CD4-positive, alpha-beta T cell treated with Interleukin-17A for 4 hours (primary cell): Measurements from ENCODE around the gene RAPGEF2.
"Not testable (repeated sequence)": the region's sequence is repeated elsewhere in the genome, so short reads cannot be mapped to it uniquely, and the experiment has no call there.

ENCODE experiments used
- DNase-seq: peaks from one replicate; pipeline ENCODE4 v3.0.0-alpha.2; 2020; ENCODE audit warnings: mixed read lengths

The RAPGEF2 gene

DNA sequence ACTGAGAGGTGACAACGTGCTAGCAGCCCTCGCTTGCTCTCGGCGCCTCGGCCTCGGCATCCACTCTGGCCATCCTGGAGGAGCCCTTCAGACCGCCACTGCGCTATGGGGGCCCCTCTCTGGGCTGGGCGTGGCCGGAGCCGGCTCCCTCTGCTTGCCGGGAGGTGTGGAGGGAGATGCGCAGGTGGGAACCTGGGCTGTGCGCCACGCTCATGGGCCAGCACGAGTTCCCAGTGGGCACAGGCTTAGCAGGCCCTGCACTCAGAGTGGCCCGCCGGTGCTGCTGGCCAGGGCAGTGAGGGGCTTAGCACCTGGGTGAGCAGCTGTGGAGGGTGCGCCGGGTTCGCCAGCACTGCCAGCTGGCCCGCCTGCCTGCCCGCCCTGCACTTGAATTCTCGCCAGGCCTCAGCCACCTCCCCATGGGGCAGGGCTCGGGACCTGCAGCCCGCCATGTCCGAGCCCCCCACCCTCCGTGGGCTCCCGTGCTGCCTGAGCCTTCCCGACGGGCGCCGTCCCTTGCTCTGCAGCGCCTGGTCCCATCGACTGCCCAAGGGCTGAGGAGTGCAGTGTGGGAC is 148.0 kb downstream of the RAPGEF2 start:
- DNase-seq = no peak

DNA sequence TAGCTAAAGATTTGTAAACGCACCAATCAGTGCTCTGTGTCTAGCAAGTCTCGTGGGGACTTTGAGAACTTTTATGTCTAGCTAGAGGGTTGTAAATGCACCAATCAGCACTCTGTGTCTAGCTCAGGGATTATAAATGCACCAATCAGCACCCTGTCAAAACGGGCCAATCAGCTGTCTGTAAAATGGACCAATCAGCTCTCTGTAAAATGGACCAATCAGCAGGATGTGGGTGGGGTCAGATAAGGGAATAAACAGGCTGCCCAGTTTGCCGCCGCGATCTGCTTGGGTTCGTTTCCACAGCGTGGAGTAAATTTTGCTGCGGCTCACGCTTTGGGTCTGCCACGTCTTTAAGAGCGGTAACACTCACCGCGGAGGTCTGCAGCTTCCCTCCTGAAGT is 148.7 kb downstream of the RAPGEF2 start:
- not testable (repeated sequence) for DNase-seq

DNA sequence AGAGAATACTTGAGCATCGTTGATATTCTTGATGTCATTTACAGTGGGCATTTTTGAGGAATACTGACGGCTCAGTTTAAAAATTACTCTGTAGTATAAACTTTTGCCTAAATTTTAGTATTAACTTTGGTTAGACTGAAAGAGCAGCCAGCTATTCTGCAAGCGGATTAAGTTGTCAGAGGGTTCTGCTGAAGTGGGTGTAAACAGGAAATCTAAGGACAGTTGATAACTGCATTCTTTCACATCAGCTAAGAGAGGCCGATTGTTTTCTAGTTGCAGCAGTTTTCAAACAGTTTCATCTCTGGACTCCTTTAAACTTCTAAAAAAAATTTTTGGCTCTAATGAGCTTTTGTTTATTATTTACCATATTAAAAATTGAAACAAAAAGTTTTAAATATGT is 149.6 kb downstream of the RAPGEF2 start:
- DNase-seq = no peak

DNA sequence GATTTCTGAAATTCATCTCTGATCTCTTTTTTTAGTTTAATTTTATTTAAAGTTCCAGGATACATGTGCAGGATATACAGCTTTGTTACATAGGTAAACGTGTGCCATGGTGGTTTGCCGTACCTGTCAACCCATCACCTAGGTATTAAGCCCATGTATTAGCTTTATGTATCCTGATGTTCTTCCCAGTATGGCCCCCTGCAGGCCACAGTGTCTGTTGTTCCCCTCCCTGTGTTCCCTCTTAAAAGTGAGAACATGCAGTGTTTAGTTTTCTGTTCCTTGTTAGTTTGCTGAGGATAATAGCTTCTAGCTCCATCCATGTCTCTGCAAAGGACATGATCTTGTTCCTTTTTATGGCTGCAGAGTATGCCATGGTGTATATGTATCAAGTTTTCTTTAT is 153.2 kb downstream of the RAPGEF2 start:
- DNase-seq = no peak

DNA sequence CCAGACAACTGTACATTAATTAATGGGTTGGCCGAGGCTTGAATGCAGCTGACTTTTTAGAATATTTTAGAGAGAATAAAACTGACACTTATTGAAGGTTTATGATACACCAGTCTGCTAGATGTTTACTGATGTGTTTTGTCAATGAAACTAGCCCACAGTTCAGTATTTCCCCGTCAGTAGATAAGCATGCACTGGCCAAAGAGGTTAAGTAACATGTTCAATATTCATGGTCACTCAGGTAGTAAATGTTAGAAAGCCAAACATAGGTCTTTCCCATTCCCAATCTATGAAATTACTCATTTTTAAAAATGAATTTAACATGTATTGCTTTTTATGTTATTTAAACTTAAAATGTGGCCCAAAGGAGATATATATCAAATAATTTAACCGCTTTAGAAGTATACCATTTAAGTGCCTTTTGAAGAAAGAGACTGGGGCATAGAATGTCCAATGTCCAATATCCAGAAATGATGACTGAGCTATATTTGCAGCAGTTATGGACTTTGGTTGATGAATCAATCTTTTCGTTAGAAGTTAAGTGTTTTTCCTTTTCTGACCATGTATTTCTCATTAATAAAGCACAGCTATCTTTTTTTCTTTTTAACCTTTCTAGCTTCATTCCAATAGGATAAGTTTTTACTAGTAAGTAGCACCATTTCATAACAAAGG is 156.1 kb downstream of the RAPGEF2 start:
- DNase-seq = no peak

DNA sequence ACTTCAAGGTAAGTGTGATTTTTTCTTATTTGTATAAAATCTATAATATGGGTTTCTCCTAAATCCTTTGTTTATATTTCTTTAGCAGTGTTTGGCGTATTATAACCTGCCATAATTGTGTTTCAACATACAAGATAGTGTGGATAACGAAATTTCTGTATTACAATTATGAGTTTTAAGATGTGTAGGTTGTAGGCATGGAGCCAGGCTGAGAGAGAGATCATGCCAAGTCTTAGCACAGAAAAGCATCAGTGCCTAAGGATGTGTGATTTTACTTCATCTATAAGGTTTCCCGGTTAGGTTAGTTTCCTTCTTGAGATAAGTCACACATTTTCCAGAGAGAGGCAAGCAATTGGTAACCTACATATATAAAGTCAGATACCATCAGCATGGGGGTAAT is 161.2 kb downstream of the RAPGEF2 start:
- no peak for DNase-seq

DNA sequence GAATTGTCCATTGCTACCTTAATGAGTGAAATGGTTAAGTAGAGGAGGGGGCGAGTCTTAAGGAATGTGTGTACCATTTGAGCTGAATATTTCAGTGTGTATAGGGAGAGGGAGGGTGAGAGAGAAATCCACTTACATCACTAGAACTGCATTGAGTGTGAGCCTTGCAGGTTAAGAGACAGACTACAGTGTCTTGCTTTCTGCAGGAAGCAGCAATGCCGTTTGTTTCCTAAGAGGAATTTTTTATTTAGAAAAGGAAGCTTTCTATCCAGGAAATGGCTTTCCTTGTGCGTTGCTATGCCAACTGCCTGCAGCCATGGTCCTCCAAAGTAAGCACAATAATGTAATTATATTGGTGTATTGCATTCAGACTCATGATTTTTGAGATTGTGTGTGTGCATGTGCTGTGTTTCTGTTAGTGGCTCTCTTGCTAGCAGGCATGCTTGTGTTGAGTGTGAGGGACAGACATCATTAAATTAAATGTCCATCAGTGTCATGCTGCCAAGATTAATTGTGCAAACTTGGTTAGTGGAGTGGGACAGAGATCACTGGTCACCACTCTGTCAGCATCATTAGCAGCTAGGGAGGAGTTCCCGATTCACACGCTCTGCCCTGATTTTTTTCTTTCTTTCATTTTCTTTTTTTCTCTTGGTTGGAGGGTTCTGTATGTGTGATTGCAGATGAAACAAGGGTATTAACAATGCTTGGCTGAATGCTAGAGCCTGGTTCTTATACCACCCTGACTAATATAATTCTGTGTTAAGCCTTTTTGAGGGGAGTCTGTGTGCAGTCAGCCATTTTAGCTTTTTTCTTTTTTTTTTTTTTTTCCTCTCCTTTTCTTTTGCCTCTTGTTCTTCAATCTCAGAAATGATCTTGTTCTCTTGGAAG is 164.3 kb downstream of the RAPGEF2 start:
- no peak for DNase-seq

DNA sequence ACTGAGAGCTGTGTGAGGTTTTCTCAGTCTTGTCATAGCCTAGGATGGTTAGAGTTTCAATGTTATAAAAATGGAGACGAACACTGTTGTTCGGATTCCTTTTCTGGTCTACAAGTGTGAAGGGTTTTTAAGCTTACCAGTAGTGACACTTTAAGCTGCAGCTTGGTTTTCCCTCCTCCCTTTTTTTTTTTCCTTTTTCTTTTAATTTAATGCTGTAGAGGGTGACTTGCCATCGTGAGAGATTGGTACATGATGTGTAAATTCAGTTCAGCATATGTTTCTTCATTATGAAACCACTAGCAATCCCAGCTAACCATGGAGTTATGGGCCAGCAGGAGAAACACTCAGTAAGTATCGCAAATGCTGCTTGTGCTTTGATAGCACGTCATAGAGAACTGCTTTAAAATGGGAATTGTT is 165.0 kb downstream of the RAPGEF2 start:
- DNase-seq = no peak

DNA sequence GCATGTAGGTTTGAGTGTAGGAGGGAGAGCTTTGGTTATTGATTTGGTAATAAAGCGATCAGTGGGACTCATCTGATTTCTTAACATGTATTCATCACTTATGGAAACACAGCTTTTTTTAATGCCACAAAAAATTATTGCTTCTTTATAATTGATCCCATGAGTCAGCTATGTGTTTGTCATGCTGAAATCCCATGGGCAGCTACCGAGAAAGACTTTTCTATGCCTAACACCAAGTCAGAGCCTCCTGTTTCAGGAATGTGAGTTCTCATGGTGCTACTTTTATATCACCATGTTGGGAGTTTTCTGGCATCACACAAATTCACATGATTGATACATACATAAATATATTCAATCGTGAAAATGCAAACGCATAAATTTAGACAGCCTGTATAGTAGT is 165.7 kb downstream of the RAPGEF2 start:
- no peak for DNase-seq

DNA sequence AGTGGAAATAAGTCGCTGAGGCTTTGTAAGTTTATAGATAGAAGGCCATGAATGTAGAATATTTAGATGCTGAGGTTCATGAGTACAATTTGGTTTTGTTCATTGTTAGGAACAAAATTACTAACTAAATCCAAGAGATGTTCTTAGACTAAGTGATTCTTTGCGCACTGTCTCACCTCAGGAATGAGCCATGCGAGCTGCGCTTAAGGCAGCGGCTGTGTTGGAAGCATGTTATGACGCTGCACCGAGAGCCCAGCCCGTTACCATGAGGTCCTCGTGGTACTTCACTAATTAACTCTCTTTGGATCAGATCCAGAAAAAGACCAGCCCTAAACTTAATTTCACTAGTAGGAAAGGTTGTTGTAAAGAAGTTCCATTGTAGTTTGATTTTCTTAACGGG is 166.2 kb downstream of the RAPGEF2 start:
- DNase-seq = no peak

DNA sequence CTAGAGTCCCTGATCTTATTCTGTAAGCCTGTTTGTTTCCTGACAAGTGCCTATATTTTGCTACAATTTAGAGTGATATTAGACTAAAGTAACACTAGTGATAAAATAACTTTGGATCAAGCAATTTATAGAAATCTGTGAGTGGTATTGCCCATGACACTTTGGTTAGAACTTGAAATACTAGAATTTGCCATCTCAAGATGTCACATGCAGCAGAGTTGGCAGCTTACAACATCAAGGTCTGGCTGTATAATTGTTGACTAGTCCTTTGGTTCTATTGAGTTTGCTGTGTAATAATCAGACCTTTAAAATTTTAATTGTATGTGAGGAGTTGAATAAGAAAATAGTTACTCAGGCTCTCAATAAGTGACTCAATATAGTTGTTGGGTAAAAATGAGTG is 167.1 kb downstream of the RAPGEF2 start:
- no peak for DNase-seq

DNA sequence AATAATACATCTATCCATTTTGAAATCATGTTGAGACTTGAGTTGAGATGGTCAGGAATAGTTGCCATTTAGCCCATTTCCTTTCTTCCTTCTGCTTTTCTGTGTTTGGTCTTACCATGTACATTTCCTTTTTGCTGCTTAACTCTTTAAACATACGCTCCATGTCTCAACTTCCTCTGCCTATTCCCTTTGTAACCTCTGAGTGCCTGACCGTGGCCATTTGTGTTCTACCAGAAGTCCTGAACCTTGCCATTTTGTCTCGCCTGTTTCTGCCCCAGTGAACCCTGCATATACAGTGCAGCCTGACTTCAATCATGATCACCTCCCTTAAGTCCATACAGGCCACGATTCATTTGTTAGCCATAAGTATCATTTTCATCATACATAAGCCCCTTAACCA is 169.0 kb downstream of the RAPGEF2 start:
- DNase-seq = no peak

DNA sequence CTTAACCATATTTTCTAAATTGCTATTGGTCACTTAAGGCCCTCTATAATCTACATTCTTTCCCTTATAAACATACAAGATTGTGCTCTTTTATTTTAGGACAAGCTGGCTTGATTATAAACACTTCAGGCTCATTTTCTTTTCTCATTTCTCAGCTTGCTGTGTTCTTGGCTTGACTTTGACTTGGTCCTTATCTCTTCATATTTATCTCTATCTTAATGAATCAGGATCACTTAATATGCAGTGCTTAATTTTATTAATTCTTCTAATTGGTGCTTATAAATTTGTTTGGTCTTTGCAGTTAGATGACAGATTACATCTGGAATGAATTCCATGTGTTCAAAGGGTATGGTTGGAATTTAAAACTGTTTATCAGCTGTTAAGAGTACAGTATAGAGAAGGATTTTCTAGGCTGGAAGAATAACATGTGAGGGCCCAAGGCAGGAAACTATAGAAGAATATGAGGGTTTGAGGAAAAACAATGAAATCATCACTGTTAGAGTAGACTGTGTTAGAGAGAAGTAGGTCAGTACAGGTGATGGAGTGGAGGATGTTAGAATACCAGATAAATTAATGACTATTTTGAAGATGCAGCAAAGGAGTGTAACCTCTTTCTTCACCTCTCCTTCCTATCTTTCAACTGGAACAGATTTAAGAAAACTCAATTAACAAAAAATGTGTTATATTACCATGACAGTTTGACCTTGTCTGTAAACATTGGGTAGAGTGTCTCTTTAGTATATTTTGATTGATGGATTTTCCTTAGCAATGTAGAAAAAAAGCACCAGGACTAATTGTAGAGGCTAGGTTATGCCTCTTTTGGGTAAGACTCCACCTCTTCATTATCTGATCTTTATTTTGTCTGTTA is 169.6 kb downstream of the RAPGEF2 start:
- no peak for DNase-seq

DNA sequence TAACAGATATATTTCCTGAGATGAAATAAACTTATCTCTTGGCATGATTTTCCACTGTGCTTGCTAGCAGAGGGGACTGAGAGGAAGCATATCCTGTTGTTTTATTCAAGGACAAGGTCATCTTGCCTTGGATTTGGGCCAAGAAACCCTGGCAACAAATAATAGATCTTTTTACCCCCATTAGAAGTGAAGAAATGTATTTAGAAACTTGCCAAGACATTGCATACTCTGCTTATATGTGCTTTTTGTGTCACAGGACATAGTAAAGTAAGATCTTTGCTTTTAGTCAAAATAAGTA is 170.2 kb downstream of the RAPGEF2 start:
- DNase-seq = no peak

DNA sequence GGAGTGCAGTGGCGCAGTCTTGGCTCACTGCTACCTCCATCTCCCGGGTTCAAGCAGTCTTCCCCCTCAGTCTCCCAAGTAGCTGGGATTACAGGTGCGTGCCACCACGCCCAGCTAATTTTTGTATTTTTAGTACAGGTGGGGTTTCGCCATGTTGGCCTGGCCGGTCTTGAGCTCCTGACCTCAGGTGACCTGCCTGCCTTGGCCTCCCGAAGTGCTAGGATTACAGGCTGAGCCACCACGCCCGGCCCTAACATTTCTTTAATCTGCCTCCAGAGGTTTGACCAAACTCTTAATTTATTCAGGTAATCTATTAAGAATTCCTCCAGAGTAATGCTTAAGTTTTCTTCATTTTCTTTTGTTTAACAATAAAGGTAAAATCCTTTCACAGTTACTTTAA is 171.0 kb downstream of the RAPGEF2 start:
- no peak for DNase-seq

DNA sequence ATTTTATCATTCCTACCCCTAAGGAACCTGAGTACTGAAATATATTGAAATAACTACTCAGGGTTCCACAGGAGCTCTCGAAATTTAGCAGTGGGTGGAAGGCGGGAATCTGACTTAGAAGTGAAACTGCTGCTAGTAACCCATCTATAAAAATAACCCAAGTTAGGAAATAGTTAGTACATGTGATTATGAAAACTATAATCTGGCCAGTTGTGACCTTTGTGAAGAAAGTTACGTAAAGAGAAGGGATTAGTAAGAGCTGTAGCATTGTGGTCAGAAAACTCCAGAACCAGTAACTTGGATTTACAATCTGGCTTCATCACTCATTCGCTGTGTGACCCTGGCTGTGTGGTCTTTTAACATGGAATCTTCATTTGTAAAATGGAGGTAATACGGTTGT is 175.5 kb downstream of the RAPGEF2 start:
- DNase-seq = no peak

DNA sequence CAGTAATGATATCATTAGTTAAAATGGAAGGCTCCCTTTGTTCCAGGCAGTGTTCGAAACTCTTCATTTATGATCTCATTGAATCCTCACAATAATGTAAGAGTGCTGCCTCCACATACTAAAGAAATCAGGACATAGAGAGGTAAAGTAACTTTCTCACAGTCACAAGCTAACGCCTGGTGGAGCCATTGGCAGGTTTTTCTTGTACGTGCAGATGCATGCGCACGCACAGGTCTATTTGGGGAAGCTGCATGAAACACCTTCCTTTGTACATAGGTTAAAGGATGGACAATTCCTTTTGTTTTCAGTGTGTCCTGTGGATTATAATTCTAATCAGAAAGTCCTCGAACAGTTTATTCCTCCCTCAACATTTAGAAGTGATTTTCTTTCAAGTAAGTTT is 176.2 kb downstream of the RAPGEF2 start:
- no peak for DNase-seq

DNA sequence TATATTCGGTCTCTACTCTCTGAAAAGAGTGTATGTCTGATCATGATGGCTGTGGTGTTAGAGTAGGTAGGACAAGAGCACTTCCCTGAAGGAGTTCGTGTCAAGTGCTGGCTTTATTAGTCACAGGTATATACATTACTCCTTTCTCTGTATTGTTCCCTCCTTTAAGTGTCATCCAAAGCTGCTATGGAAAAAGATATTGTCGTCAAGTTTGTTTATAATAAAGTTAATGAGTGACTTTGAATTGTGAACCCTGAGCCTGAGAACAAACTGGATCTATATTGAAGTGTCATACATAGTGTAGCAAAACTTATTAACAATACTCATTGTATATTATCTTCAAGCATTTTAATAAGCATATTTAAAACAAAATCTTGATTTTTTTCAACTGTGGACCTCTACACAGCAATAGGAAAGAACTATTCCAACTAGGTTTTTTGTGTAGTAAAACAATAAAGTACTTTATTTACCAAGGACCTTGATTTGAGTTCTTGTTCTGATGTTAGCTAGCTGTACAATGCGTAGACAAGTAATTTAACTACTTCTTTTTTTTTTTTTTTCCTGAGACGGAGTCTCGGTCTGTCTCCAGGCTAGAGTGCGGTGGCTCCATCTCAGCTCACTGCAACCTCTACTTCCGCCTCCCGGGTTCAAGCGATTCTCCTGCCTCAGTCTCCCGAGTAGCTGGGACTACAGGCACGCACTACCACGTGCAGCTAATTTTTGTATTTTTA is 177.7 kb downstream of the RAPGEF2 start:
- no peak for DNase-seq

DNA sequence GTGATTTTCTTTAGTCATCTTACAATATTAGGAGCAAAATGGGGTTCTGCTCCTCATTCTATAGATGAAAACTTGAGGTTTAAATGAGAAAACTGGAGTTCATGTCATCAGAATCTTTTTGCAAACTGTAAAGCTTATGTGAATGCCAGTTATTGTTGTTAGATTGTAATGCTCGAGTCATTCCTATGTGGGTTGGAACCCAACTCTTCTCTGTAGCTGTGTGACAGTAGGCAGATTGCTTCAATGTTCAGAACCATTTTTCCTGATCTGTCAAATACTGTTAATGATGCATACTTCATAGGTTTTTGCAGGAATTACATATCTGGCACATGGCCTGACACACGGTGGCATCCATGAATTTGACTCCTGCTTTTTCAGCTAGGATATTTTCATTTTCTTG is 178.9 kb downstream of the RAPGEF2 start:
- DNase-seq = no peak

DNA sequence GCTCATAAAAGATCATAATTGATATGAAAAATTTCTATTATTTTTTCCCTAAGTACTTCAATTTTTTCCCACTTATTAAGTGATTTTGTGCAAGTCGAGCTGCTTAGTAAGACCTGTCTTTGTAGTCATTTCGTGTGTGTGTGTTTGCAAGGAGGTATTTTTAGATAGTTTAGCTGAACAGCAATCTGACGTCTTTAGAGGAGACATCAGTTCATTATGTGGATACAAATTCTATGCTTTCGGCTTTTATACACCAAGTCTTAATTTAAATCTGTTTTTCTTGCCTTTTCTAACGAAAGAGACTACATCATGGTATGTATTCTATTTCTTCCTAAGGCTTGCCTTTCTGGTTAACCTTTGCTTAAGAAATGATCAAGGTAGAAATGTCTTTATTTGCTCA is 179.4 kb downstream of the RAPGEF2 start:
- no peak for DNase-seq

DNA sequence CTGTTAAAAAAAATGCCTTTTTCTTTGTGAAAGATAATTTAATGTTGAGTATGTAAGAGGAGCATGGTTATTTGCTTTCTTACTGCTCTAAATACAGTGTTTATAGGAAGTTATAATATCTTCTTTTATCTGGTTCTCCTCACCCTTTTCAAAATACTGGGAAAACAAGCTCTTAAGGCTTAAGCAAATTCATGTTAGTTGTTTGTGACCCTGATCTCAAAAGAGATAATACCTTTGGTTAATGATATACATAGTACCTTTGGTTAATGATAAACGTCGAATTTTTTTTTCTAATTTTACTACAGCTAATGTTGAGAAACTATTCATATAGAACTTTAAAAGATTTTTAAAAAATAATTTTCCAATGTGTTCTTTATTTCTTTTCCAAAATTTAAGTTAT is 180.1 kb downstream of the RAPGEF2 start:
- DNase-seq = no peak

DNA sequence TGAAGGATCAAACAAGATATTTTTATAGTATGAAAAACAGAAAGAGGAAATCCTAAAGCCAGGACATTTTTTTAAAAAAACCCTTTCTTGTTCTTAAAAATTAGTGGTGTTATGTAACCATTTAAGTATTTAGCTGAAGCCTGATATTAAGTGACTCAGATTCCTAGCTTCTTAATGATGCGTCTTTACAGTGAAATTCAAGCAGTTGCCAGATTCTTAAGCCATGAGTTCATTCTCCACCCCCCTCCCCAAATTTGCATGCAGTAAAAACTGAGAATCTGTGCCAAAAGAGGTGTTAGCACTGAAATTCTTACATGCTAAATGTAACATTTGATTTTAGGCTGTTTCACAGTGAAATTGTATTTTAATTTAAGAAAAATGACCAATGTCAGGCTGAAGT is 180.8 kb downstream of the RAPGEF2 start:
- DNase-seq = no peak

DNA sequence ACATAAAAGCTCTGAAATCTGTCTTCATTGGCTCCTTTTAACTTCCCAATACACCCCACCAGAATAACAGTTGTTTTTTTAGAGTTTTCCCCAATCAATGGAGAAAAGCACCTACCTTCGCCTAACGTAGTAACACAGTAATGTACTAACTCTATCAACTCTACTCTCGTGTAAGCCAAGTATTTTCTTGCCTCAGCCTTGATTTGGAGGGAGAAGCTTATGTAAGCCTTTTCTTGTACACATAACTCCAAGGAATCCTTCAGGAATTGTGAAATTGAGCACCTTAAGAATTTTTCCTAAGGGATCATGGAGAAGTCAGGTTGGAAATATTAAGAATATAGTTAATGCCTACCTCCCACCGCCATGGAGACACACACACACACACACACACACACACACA is 181.2 kb downstream of the RAPGEF2 start:
- DNase-seq = no peak
